Fibroblast of the aortic adventitia (primary cell): Measurements from ENCODE around the gene TMEM156. TPM values are rescaled to one million over a fixed set of nuclear protein-coding genes. Genes with fewer than 3 reads are reported as not detected.
"Not testable (repeated sequence)": the region's sequence is repeated elsewhere in the genome, so short reads cannot be mapped to it uniquely, and the experiment has no call there.

Experiments used
- DNase-seq: peaks from one replicate; pipeline ENCODE4 v3.0.0-alpha.2; 2010; ENCODE audit warnings: low read depth
- H3K4me3 ChIP-seq: 2 replicates; pipeline ENCODE4 v1.5.1; 2011; ENCODE audit warnings: low read depth, mild to moderate bottlenecking, control low read depth, low read length, moderate library complexity
- total RNA-seq: library from RNA; depleted of rRNA; stranded (reverse); fragments of >200 nt; gene quantifications from 2 replicates; pipeline ENCODE4 v1.2.3, GENCODE V29; 2012; ENCODE audit warnings: low replicate concordance
- TF ChIP-seq, protein P1 (sequence below): IDR thresholded peaks from 2 replicates; pipeline ENCODE4 v1.5.1; 2011; ENCODE audit warnings: mild to moderate bottlenecking, low read length, control low read depth, inconsistent platforms; ENCODE audit not compliant: insufficient read depth

Gene TMEM156
- total RNA-seq, 1 donor, result 0.18 TPM

DNA sequence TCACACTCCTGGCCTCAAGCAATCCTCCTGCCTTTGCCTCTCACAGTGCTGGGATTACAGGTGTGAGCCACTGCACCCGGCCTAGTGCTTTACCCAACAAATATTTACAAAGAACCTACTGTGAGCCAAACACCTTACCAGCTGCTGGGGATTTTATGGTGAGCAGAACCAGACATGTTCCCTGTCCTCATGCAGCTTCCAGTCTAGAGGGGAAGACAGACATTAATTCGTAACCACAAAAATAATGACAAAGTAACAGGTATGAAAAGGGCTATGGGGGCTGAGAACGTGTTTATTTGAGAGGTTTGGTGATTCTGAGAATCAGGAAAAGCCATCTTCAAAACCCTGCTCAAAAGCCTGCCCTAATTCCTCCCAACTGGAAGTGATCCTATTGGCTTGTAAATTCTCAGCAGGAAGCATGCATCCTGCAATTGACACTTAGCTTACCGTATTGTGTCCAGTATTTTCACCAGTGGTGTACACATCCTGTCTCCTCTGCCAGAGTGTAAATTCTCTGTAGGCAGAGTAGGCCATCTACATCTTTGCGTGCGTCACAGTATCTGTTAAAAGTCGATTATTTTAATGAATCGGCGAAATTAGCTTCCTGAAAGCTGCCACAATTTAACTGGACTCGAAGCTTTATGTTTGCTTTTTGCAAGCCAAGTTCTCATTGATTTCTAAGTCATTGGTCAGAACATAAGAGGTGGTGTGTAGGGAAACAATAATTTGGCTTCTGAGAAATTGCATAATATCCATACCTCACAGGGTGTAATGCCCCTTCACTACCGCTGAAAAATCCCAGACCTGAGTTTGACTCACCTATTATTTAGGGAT lies 67.0 kb downstream of the TMEM156 start:
- TF ChIP-seq, protein P1, sequence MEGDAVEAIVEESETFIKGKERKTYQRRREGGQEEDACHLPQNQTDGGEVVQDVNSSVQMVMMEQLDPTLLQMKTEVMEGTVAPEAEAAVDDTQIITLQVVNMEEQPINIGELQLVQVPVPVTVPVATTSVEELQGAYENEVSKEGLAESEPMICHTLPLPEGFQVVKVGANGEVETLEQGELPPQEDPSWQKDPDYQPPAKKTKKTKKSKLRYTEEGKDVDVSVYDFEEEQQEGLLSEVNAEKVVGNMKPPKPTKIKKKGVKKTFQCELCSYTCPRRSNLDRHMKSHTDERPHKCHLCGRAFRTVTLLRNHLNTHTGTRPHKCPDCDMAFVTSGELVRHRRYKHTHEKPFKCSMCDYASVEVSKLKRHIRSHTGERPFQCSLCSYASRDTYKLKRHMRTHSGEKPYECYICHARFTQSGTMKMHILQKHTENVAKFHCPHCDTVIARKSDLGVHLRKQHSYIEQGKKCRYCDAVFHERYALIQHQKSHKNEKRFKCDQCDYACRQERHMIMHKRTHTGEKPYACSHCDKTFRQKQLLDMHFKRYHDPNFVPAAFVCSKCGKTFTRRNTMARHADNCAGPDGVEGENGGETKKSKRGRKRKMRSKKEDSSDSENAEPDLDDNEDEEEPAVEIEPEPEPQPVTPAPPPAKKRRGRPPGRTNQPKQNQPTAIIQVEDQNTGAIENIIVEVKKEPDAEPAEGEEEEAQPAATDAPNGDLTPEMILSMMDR, result no peak
- H3K4me3 ChIP-seq, result no peak overlapping the region
- no peak for DNase-seq

- DNase-seq, H3K4me3 ChIP-seq: not testable (repeated sequence)
Observed at GRCh38 chr4:38959248-38959647, 73.0 kb downstream of the TMEM156 start.

GRCh38 chr4:38958453-38959190 lies 73.6 kb downstream of the TMEM156 start:
- TF ChIP-seq, protein P1, result no peak
- no peak overlapping the region for H3K4me3 ChIP-seq
- no peak for DNase-seq

DNA sequence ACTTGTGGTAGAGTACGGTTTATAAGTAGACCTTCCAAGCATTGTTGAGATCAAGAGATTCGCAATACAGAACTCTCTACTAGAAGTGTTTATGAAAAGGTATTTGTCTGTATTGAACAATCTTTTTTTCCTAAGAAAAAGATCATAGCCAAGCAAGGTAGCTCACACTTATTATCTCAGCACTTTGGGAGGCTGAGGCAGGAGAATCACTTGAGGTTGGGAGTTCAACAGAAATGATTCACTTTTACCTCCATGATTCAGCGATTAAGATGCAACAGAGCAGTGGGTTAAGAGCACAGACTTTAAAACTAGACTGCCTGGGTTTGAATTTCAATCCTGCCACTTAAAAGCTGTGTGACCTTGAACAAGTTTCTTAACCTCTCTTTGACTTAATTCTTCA lies 74.3 kb downstream of the TMEM156 start:
- H3K4me3 ChIP-seq, result no peak overlapping the region
- TF ChIP-seq, protein P1, result no peak
- DNase-seq, result no peak

DNA sequence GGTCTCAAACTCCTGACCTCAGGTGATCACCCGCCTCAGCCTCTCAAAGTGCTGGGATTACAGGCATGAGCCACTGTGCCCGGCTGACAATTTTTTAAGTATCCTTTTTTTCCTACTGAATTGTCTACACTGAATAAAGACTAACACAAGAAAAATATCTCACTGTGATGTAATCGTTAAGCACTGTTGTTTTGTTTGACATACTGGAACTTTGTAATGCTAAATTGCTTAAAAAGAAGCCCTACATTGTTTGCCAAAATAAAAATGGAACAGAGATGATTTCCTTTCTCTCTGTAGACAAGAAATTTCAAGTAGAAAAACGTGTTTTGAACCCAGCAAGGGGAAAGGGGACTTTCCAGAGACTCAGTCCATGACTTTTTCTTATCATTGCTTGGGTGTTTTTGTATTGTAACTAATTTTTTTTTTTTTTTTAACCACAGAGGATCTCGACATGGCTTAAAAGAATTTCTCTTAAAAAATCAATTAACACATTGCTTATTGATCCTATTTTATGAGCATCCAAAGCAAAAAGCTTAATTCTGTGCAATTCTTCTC lies 74.9 kb downstream of the TMEM156 start:
- TF ChIP-seq, protein P1, result no peak
- H3K4me3 ChIP-seq, result no peak overlapping the region
- DNase-seq, result peak; percentile 48

- TF ChIP-seq, protein P1, result no peak
- DNase-seq, result no peak
- H3K4me3 ChIP-seq, result no peak overlapping the region
Observed at GRCh38 chr4:38955957-38956356, 76.3 kb downstream of the TMEM156 start.

- DNase-seq, result no peak
- no peak overlapping the region for H3K4me3 ChIP-seq
- TF ChIP-seq, protein P1, result no peak
Observed at GRCh38 chr4:38954727-38955126, 77.5 kb downstream of the TMEM156 start.
